Measurements from ENCODE around the gene LRR1. TPM values are rescaled to one million over a fixed set of nuclear protein-coding genes. Genes with fewer than 3 reads are reported as not detected.
A peak's percentile ranks its signal among the peaks of the same experiment; 100 is the strongest.

The LRR1 gene
- total and polyA plus RNA-seq, 9 of the 15 experiments (the other 6 are each of a cell fraction or from before 2014, with no cell fraction given): 26.5 to 58.1 (median 31.8) TPM

DNA sequence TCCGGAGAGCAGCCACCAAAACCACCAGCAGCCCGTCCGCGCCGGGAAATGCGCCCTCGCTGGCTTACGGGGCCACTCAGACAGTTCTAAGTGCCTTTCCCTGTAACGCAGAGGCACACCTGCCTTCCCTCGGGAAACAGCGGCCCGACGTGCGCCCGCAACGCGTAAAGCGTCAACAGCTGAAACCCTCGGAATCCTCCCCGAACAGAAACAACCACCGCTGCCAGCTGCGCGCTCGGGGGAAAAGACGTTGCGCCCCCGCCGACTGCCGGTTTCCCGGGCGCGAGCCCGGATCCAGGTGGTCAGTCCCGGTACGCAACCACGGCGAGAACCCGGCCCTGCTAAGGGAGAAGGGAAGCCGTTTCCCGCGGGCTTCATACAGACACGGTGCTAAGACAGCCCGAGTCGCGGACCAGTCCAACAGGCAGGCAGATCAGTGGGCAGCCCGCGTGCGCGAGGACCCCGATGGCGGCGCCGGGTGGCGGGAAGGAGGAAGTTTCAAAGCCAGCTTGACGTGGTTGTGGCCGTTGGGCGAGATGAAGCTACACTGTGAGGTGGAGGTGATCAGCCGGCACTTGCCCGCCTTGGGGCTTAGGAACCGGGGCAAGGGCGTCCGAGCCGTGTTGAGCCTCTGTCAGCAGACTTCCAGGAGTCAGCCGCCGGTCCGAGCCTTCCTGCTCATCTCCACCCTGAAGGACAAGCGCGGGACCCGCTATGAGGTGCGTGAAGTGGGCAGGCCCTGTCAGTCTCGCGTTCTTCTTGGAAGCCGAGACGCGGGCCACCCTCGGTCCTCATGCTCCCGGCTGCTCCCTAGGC lies at the start of gene LRR1 (continued):
- TF ChIP-seq, protein P1, sequence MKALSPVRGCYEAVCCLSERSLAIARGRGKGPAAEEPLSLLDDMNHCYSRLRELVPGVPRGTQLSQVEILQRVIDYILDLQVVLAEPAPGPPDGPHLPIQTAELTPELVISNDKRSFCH (CRISPR knock-in tag; IDR thresholded peaks at IDR 0.05): no peak
- TF ChIP-seq, protein P1 (tag; IDR thresholded peaks at IDR 0.05): no peak
- TF ChIP-seq PTRF (tag; IDR thresholded peaks at IDR 0.05) (no peak), NELFE (IDR thresholded peaks at IDR 0.05; ENCODE audit: insufficient read depth, insufficient read length) (no peak), ZNF318 (IDR thresholded peaks at IDR 0.05; ENCODE audit: borderline replicate concordance in 1 of 2, low read depth in 1 of 2) (no peak), KDM1A (IDR thresholded peaks at IDR 0.05) (no peak), E2F5 (CRISPR knock-in tag; IDR thresholded peaks at IDR 0.05) (peak; percentile 66; the same call in 1 of the 2 replicates), SP2 (IDR thresholded peaks at IDR 0.05; ENCODE audit: extremely low read depth, low read depth, low read length, poor library complexity, severe bottlenecking) (no peak), BMI1 (IDR thresholded peaks at IDR 0.05; ENCODE audit: low read length) (no peak), ZNF347 (CRISPR knock-in tag; IDR thresholded peaks at IDR 0.05; ENCODE audit: low read depth) (no peak), ESRRA (IDR thresholded peaks at IDR 0.05; ENCODE audit: borderline replicate concordance, low read depth) (0 out of 2 replicates have a peak, but pooled peaks have one; percentile 37), TCFL5 (CRISPR knock-in tag; conservative IDR thresholded peaks at IDR 0.05) (no peak), RB1 (IDR thresholded peaks at IDR 0.05; ENCODE audit: low read depth) (peak; percentile 70), ZC3H4 (CRISPR knock-in tag; IDR thresholded peaks at IDR 0.05; ENCODE audit: borderline replicate concordance) (no peak), MCM5 (IDR thresholded peaks at IDR 0.05; ENCODE audit: low read depth) (no peak), ZNF586 (CRISPR knock-in tag; conservative IDR thresholded peaks at IDR 0.05) (no peak), KLF6 (CRISPR knock-in tag; IDR thresholded peaks at IDR 0.05; ENCODE audit: borderline replicate concordance) (no peak), ARID1B (IDR thresholded peaks at IDR 0.05) (peak; percentile 18; the same call in 1 of the 2 replicates), SMARCB1 (IDR thresholded peaks at IDR 0.05; ENCODE audit: insufficient read length, low read depth) (no peak)

Data from K562 (cell line).